GM12878 (cell line): ENCODE measurements around the gene OLA1.

Experiments used
- BACH1 ChIP-seq: fragments of 450-650 bp; IDR thresholded peaks from 2 replicates; pipeline ENCODE4 v1.6.1; 2017; ENCODE audit warnings: mild to moderate bottlenecking, borderline replicate concordance
- GABPA ChIP-seq: IDR thresholded peaks from 2 replicates; pipeline ENCODE4 v1.6.1; 2014; ENCODE audit warnings: antibody characterized with exemption, low read depth, mild to moderate bottlenecking, inconsistent platforms
- GATAD2B ChIP-seq: fragments of 450-650 bp; conservative IDR thresholded peaks from 2 replicates; pipeline ENCODE4 v1.6.1; 2017; ENCODE audit warnings: low read depth, mild to moderate bottlenecking, moderate library complexity
- HDAC6 ChIP-seq: fragments of 200-600 bp; sonication (generic); IDR thresholded peaks from one replicate; pipeline ENCODE4 v1.8.0; 2017; ENCODE audit warnings: antibody characterized with exemption; ENCODE audit not compliant: unreplicated experiment
- MXI1 ChIP-seq: fragments of 150-350 bp; IDR thresholded peaks from 2 replicates; pipeline ENCODE4 v1.6.1; 2011; ENCODE audit warnings: low read depth, mild to moderate bottlenecking, inconsistent platforms, low read length, improper control_type of control experiment
- NFIC ChIP-seq: IDR thresholded peaks from 2 replicates; pipeline ENCODE4 v1.6.1; 2012; ENCODE audit warnings: low read depth, mild to moderate bottlenecking, inconsistent platforms, low read length, moderate library complexity
- REST ChIP-seq: IDR thresholded peaks from 2 replicates; pipeline ENCODE4 v1.6.1; 2012; ENCODE audit warnings: mild to moderate bottlenecking, low read depth, low read length
- ZNF384 ChIP-seq: IDR thresholded peaks from 2 replicates; pipeline ENCODE4 v1.6.1; 2012; ENCODE audit warnings: low read depth, mild to moderate bottlenecking, low read length, improper control_type of control experiment, borderline replicate concordance
- TF ChIP-seq, protein P1 (sequence below): fragments of 450-650 bp; IDR thresholded peaks from 2 replicates; pipeline ENCODE4 v1.6.1; 2016; ENCODE audit warnings: mild to moderate bottlenecking

DNA sequence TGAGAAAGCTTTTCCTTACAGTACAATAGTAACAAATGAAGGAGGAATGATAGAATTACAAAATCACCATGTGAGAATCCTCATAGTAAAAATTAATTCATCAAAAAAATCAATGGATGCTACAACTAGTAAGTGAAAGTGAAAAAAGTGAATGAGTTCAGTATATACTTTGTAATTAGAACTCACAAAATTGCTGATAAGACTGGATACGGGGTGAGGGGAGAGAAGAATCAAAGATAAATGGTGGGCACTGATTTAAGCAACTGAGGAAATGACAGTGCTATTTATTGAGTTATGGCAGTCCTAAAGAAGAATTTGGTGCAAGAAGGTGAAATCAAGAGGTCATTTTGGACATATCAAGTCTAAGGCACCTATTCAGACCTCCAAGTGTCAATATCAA, 20.6 kb downstream of the OLA1 start:
- TF ChIP-seq REST (no peak), GATAD2B (no peak), MXI1 (no peak), GABPA (no peak), HDAC6 (no peak), NFIC (no peak), ZNF384 (no peak), BACH1 (no peak)
- TF ChIP-seq, protein P1, sequence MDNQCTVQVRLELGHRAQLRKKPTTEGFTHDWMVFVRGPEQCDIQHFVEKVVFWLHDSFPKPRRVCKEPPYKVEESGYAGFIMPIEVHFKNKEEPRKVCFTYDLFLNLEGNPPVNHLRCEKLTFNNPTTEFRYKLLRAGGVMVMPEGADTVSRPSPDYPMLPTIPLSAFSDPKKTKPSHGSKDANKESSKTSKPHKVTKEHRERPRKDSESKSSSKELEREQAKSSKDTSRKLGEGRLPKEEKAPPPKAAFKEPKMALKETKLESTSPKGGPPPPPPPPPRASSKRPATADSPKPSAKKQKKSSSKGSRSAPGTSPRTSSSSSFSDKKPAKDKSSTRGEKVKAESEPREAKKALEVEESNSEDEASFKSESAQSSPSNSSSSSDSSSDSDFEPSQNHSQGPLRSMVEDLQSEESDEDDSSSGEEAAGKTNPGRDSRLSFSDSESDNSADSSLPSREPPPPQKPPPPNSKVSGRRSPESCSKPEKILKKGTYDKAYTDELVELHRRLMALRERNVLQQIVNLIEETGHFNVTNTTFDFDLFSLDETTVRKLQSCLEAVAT, result no peak
